Panc1 (cell line): Measurements from ENCODE around the gene MTHFD2.

Experiments
- CTCF ChIP-seq: fragments of 450-650 bp; IDR thresholded peaks from 2 replicates; pipeline ENCODE4 v1.5.1; 2017; ENCODE audit warnings: mild to moderate bottlenecking
- POLR2AphosphoS5 ChIP-seq: IDR thresholded peaks from 2 replicates; pipeline ENCODE4 v1.6.1; 2012; ENCODE audit warnings: mild to moderate bottlenecking, low read depth, low read length, moderate library complexity
- REST ChIP-seq, 2 experiments: IDR thresholded peaks; 2 replicates each; pipeline ENCODE4 v1.6.1; 2011 to 2012; ENCODE audit warnings: low read depth in 2 of 2, control low read depth in 1 of 2, low read length in 1 of 2, mild to moderate bottlenecking in 1 of 2, moderate library complexity in 1 of 2; ENCODE audit not compliant: insufficient read depth in 1 of 2
- SIN3A ChIP-seq: IDR thresholded peaks from 2 replicates; pipeline ENCODE4 v1.6.1; 2012; ENCODE audit warnings: low read depth, mild to moderate bottlenecking, low read length, moderate library complexity, borderline replicate concordance; ENCODE audit not compliant: insufficient read depth
- TCF7L2 ChIP-seq: IDR thresholded peaks from 2 replicates; pipeline ENCODE4 v1.6.1; 2011; ENCODE audit warnings: mild to moderate bottlenecking, low read depth, low read length, inconsistent platforms

GRCh38 chr2:74259733-74260132 is 61.3 kb downstream of the MTHFD2 start:
- no peak for TF ChIP-seq CTCF
- TF ChIP-seq POLR2AphosphoS5: no peak
- TF ChIP-seq TCF7L2: no peak
- no peak for TF ChIP-seq REST (IDR thresholded peaks at IDR 0.05; ENCODE audit: insufficient read depth in 1 of 2, low read depth in 2 of 2, low read length in 1 of 2)
- TF ChIP-seq SIN3A: no peak
